GM12891 (cell line): Measurements from ENCODE around the gene LYSMD4.

Experiments used
- PAX5 ChIP-seq: IDR thresholded peaks from 2 replicates; pipeline ENCODE4 v1.6.1; 2011; ENCODE audit warnings: low read length, moderate library complexity, mild to moderate bottlenecking; ENCODE audit not compliant: insufficient read depth, severe bottlenecking
- POLR2A ChIP-seq: IDR thresholded peaks from 2 replicates; pipeline ENCODE4 v1.6.1; 2011; ENCODE audit warnings: low read depth, low read length, control low read depth
- POLR2AphosphoS5 ChIP-seq: IDR thresholded peaks from 2 replicates; pipeline ENCODE4 v1.6.1; 2011; ENCODE audit warnings: low read depth, low read length, control low read depth
- POU2F2 ChIP-seq: IDR thresholded peaks from 2 replicates; pipeline ENCODE4 v1.6.1; 2011; ENCODE audit warnings: low read depth, mild to moderate bottlenecking, control low read depth, low read length, moderate library complexity
- SPI1 ChIP-seq: IDR thresholded peaks from 2 replicates; pipeline ENCODE4 v1.6.1; 2011; ENCODE audit warnings: low read depth, low read length, control low read depth
- TAF1 ChIP-seq: IDR thresholded peaks from 2 replicates; pipeline ENCODE4 v1.6.1; 2011; ENCODE audit warnings: low read depth, low read length, control low read depth

GRCh38 chr15:99721104-99721778 is 12.0 kb downstream of the LYSMD4 start:
- TF ChIP-seq POLR2AphosphoS5 (no peak), SPI1 (no peak), POLR2A (no peak), TAF1 (no peak), POU2F2 (no peak), PAX5 (no peak)
